Measurements from ENCODE around the gene AIF1L. TPM values are rescaled to one million over a fixed set of nuclear protein-coding genes. Genes with fewer than 3 reads are reported as not detected.
"Not testable (repeated sequence)": the region's sequence is repeated elsewhere in the genome, so short reads cannot be mapped to it uniquely, and the experiment has no call there.

The AIF1L gene
- total RNA-seq, 1 donor from 2014 or later = 72.5 TPM

DNA sequence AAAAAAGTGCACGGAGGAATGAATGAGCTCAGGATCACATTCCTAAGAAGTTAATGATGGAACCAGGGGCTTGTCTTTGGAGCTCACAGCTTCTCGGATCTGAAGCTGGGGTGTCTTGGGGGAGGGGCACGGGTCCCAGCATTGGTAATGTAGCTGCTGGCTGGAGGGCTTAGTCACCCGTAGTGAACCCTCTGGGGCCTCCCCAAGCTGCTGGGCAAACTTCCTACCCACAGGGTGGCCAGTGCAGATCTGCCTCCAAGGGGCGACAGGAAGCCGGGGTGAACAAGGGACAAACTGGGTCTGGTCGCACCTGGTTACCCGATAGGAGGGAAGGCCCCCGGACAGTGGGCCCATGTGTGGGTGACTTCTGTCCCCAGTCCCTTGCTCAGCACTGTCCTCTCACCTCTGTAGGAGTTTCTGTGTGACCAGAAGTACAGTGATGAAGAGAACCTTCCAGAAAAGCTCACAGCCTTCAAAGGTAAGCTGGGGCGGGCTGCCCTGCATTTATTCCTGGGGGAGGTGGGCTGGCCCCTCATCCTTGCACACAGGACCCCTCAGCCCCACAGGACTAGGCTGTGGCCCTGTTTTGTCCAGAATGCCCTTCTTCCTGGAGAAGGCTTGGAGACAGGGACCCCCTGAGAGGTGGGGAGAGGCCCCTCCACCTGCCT lies 15.0 kb downstream of the AIF1L start:
- TF ChIP-seq, protein P1, sequence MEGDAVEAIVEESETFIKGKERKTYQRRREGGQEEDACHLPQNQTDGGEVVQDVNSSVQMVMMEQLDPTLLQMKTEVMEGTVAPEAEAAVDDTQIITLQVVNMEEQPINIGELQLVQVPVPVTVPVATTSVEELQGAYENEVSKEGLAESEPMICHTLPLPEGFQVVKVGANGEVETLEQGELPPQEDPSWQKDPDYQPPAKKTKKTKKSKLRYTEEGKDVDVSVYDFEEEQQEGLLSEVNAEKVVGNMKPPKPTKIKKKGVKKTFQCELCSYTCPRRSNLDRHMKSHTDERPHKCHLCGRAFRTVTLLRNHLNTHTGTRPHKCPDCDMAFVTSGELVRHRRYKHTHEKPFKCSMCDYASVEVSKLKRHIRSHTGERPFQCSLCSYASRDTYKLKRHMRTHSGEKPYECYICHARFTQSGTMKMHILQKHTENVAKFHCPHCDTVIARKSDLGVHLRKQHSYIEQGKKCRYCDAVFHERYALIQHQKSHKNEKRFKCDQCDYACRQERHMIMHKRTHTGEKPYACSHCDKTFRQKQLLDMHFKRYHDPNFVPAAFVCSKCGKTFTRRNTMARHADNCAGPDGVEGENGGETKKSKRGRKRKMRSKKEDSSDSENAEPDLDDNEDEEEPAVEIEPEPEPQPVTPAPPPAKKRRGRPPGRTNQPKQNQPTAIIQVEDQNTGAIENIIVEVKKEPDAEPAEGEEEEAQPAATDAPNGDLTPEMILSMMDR (IDR thresholded peaks at IDR 0.05; ENCODE audit: unreplicated experiment) = no peak
- Mint-ChIP-seq H3K36me3 (ENCODE audit: insufficient read depth) (peaks cover 7% of the 10 kb centered on the region), H3K4me1 (ENCODE audit: low read depth) (no peaks in the 10 kb centered on the region), H3K9me3 (ENCODE audit: low read depth) (no peaks in the 10 kb centered on the region), H3K4me3 (ENCODE audit: low read depth) (no peak overlapping the region), H3K27ac (peak overlapping the region; percentile 45), H3K27me3 (no peaks in the 10 kb centered on the region)
- DNase-seq (ENCODE audit: low spot score, unreplicated experiment) = no peak

DNA sequence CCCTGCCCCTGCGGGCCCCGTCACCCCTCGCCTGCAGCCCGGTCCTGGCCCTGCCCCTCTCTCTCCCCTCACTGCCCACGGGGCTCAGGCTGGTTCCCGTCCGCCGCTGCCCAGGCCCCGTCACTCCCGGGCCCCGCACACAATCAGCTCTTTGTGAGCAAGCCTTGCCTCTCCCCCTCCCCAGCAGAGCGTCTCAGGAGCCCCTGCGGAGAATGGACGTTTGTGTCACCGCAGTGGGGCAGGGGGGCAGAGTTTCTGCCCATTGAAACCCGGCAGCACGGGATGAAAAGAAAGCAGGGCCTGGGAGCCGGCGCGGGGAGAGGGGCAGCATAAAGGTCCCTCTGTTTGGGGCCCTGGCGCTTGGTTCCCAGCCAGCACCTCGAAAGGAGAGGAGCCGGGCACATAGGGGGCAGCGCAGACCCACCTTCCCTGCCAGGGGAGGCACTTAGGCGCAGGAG lies 15.6 kb downstream of the AIF1L start:
- Mint-ChIP-seq H3K27ac (peak overlapping the region; percentile 62), H3K4me3 (ENCODE audit: low read depth) (no peak overlapping the region), H3K36me3 (ENCODE audit: insufficient read depth) (peaks cover 7% of the 10 kb centered on the region), H3K27me3 (no peaks in the 10 kb centered on the region), H3K4me1 (ENCODE audit: low read depth) (no peaks in the 10 kb centered on the region), H3K9me3 (ENCODE audit: low read depth) (no peaks in the 10 kb centered on the region)
- no peak for DNase-seq (ENCODE audit: low spot score, unreplicated experiment)
- TF ChIP-seq, protein P1 (IDR thresholded peaks at IDR 0.05; ENCODE audit: unreplicated experiment) = no peak

- H3K4me3 Mint-ChIP-seq (ENCODE audit: low read depth) = no peak overlapping the region
- H3K27ac Mint-ChIP-seq = peak overlapping the region; percentile 62
- no peaks in the 10 kb centered on the region for H3K9me3 Mint-ChIP-seq (ENCODE audit: low read depth)
- no peak for DNase-seq (ENCODE audit: low spot score, unreplicated experiment)
- peaks cover 7% of the 10 kb centered on the region for H3K36me3 Mint-ChIP-seq (ENCODE audit: insufficient read depth)
- TF ChIP-seq, protein P1 (IDR thresholded peaks at IDR 0.05; ENCODE audit: unreplicated experiment) = no peak
- no peaks in the 10 kb centered on the region for H3K4me1 Mint-ChIP-seq (ENCODE audit: low read depth)
- H3K27me3 Mint-ChIP-seq = no peaks in the 10 kb centered on the region
Observed at GRCh38 chr9:131112374-131113154, 16.2 kb downstream of the AIF1L start.

DNA sequence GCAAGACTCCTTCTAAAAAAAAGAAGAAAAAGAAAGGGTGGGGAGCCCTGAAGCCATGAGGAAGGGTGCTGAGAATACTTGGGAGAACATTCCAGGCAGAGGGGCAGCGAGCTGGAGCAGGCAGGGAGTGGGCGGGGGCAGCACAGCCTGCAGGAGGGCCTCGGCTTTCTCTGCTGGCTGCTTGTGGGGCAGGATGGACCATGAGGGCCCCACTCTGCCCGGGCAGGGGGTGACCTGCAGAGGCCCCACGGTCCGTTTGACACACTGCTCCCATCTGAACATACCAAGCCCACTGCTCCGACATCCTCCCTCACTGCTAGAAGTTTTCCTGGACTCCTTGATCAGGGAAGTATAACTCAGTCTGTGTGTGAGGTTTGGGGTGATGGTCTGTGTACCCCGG lies 17.3 kb downstream of the AIF1L start:
- H3K36me3 Mint-ChIP-seq (ENCODE audit: insufficient read depth) = peaks cover 6% of the 10 kb centered on the region
- TF ChIP-seq, protein P1 (IDR thresholded peaks at IDR 0.05; ENCODE audit: unreplicated experiment) = no peak

GRCh38 chr9:131114084-131114535 lies 17.8 kb downstream of the AIF1L start:
- H3K27ac Mint-ChIP-seq = no peak overlapping the region
- peaks cover 8% of the 10 kb centered on the region for H3K36me3 Mint-ChIP-seq (ENCODE audit: insufficient read depth)
- no peaks in the 10 kb centered on the region for H3K9me3 Mint-ChIP-seq (ENCODE audit: low read depth)
- no peaks in the 10 kb centered on the region for H3K4me1 Mint-ChIP-seq (ENCODE audit: low read depth)
- DNase-seq (ENCODE audit: low spot score, unreplicated experiment) = no peak
- H3K4me3 Mint-ChIP-seq (ENCODE audit: low read depth) = no peak overlapping the region
- TF ChIP-seq, protein P1 (IDR thresholded peaks at IDR 0.05; ENCODE audit: unreplicated experiment) = no peak
- no peaks in the 10 kb centered on the region for H3K27me3 Mint-ChIP-seq

More for the DNA sequence above, 17.3 kb downstream of the AIF1L start:
- no peak for DNase-seq (ENCODE audit: low spot score, unreplicated experiment)
- H3K4me3 Mint-ChIP-seq (ENCODE audit: low read depth) = no peak overlapping the region
- no peaks in the 10 kb centered on the region for H3K4me1 Mint-ChIP-seq (ENCODE audit: low read depth)
- peak overlapping the region; percentile 34 for H3K27ac Mint-ChIP-seq
- H3K27me3 Mint-ChIP-seq = no peaks in the 10 kb centered on the region
- no peaks in the 10 kb centered on the region for H3K9me3 Mint-ChIP-seq (ENCODE audit: low read depth)

- H3K4me3 Mint-ChIP-seq (ENCODE audit: low read depth); DNase-seq (ENCODE audit: low spot score, unreplicated experiment): not testable (repeated sequence)
- peaks cover 11% of the 10 kb centered on the region for H3K36me3 Mint-ChIP-seq (ENCODE audit: insufficient read depth)
Observed at GRCh38 chr9:131115360-131115742, 19.0 kb downstream of the AIF1L start.

More at GRCh38 chr9:131115360-131115742, 19.0 kb downstream of the AIF1L start:
- not testable (repeated sequence) for H3K9me3 Mint-ChIP-seq (ENCODE audit: low read depth); H3K4me1 Mint-ChIP-seq (ENCODE audit: low read depth); H3K27ac Mint-ChIP-seq; H3K27me3 Mint-ChIP-seq
